ENCODE measurements around the gene POU3F3.

POU3F3 gene

GRCh38 chr2:104853534-104854497 is at the start of gene POU3F3:
TSS of gene POU3F3 (plus strand) at chr2:104854115. CDS start at chr2:104855511, 1,396 bp downstream.
- peak; percentile 96 for DNase-seq

- DNase-seq = no peak
Observed at GRCh38 chr2:104804148-104804890, 49.6 kb upstream of the POU3F3 start.

GRCh38 chr2:104812286-104812685 is 41.6 kb upstream of the POU3F3 start:
- DNase-seq = no peak

GRCh38 chr2:104816143-104816542 is 37.8 kb upstream of the POU3F3 start:
- DNase-seq = no peak

GRCh38 chr2:104818264-104818663 is 35.7 kb upstream of the POU3F3 start:
- no peak for DNase-seq

GRCh38 chr2:104820126-104820525 is 33.8 kb upstream of the POU3F3 start:
- no peak for DNase-seq

- no peak for DNase-seq
Observed at GRCh38 chr2:104825124-104825865, 28.6 kb upstream of the POU3F3 start.

GRCh38 chr2:104826016-104826415 is 27.9 kb upstream of the POU3F3 start:
- DNase-seq = no peak

GRCh38 chr2:104831742-104832141 is 22.2 kb upstream of the POU3F3 start:
- no peak for DNase-seq

GRCh38 chr2:104834431-104835153 is 19.3 kb upstream of the POU3F3 start:
- DNase-seq = no peak

- no peak for DNase-seq
Observed at GRCh38 chr2:104836265-104836664, 17.6 kb upstream of the POU3F3 start.

- DNase-seq = no peak
Observed at GRCh38 chr2:104836841-104837240, 17.1 kb upstream of the POU3F3 start.

- DNase-seq = no peak
Observed at GRCh38 chr2:104840156-104840555, 13.8 kb upstream of the POU3F3 start.

GRCh38 chr2:104840893-104841585 is 12.9 kb upstream of the POU3F3 start:
- DNase-seq = no peak

- no peak for DNase-seq
Observed at GRCh38 chr2:104841744-104842143, 12.2 kb upstream of the POU3F3 start.

- DNase-seq = peak; percentile 43
Observed at GRCh38 chr2:104844807-104845551, 8.9 kb upstream of the POU3F3 start.

- DNase-seq = no peak
Observed at GRCh38 chr2:104845552-104845931, 8.4 kb upstream of the POU3F3 start.

GRCh38 chr2:104845946-104846785 is 7.7 kb upstream of the POU3F3 start:
- DNase-seq = no peak

GRCh38 chr2:104846786-104847585 is 6.9 kb upstream of the POU3F3 start:
- no peak for DNase-seq
